Ovary (tissue), 3 donors: ENCODE measurements around the gene UNC13C.

Source experiments
- CTCF ChIP-seq, 3 donors: fragments of 450-650 bp in 2 of 3; fragments of 200-600 bp in 1 of 3; IDR thresholded peaks; one replicate each; pipeline versions ENCODE4 v1.5.1 to v1.8.0; 2016 to 2022; ENCODE audit warnings: antibody characterized with exemption in 3 of 3, mild to moderate bottlenecking in 1 of 3
- POLR2A ChIP-seq: fragments of 450-650 bp; IDR thresholded peaks from one replicate; pipeline ENCODE4 v1.6.1; 2017; ENCODE audit warnings: antibody characterized with exemption, mild to moderate bottlenecking, moderate library complexity
- donor health status: DM: no; HTN: no; CAD: no.

GRCh38 chr15:54017251-54017650, 39.0 kb downstream of the UNC13C start:
- no peak for TF ChIP-seq CTCF (IDR thresholded peaks at IDR 0.05)
- no peak for TF ChIP-seq POLR2A
